HL-60/S4 treated with phorbol 12-myristate 13-acetate at 8.2 ng/mL for 4 days and 3 days (cell line): ENCODE data around the gene RNU6-8.

Experiments used
- in situ Hi-C: fragments of 300-500 bp; cut with MboI; formaldehyde crosslinking; loops from 2 replicates; pipeline ENCODE4 v1.15.0; 2022; ENCODE audit warnings: low sequenced_read_pairs

RNU6-8 gene

GRCh38 chr14:32202998-32203882 is at the start of gene RNU6-8:
TSS of gene RNU6-8 (minus strand) at chr14:32203269.
- in situ Hi-C loops: no loop called here

- in situ Hi-C loops: loop anchor here (25.0 kb wide), 1 partner anchor 740 kb away; no protein-coding TSS in a partner anchor
Measured at GRCh38 chr14:32252030-32252670, 49.1 kb upstream of the RNU6-8 start.

- in situ Hi-C loops: loop anchor here (25.0 kb wide), 1 partner anchor 739 kb away; no protein-coding TSS in a partner anchor
Measured at GRCh38 chr14:32251530-32251929, 48.5 kb upstream of the RNU6-8 start.

GRCh38 chr14:32250681-32251080 is 47.6 kb upstream of the RNU6-8 start:
- in situ Hi-C loops: loop anchor here (25.0 kb wide), 1 partner anchor 738 kb away; no protein-coding TSS in a partner anchor

- in situ Hi-C loops: loop anchor here (25.0 kb wide), 1 partner anchor 737 kb away; no protein-coding TSS in a partner anchor
Measured at GRCh38 chr14:32249780-32250179, 46.7 kb upstream of the RNU6-8 start.

GRCh38 chr14:32249371-32249770 is 46.3 kb upstream of the RNU6-8 start:
- in situ Hi-C loops: no loop called here

- in situ Hi-C loops: no loop called here
Measured at GRCh38 chr14:32246751-32247150, 43.7 kb upstream of the RNU6-8 start.

GRCh38 chr14:32244404-32244803 is 41.3 kb upstream of the RNU6-8 start:
- in situ Hi-C loops: no loop called here

- in situ Hi-C loops: no loop called here
Measured at GRCh38 chr14:32233260-32233659, 30.2 kb upstream of the RNU6-8 start.

- in situ Hi-C loops: no loop called here
Measured at GRCh38 chr14:32232481-32232880, 29.4 kb upstream of the RNU6-8 start.

- in situ Hi-C loops: no loop called here
Measured at GRCh38 chr14:32230695-32231280, 27.7 kb upstream of the RNU6-8 start.

GRCh38 chr14:32230181-32230580 is 27.1 kb upstream of the RNU6-8 start:
- in situ Hi-C loops: no loop called here

- in situ Hi-C loops: no loop called here
Measured at GRCh38 chr14:32226056-32226455, 23.0 kb upstream of the RNU6-8 start.

GRCh38 chr14:32225378-32225920 is 22.4 kb upstream of the RNU6-8 start:
- in situ Hi-C loops: no loop called here

GRCh38 chr14:32224737-32225377 is 21.8 kb upstream of the RNU6-8 start:
- in situ Hi-C loops: no loop called here

- in situ Hi-C loops: no loop called here
Measured at GRCh38 chr14:32217301-32217700, 14.2 kb upstream of the RNU6-8 start.

- in situ Hi-C loops: no loop called here
Measured at GRCh38 chr14:32212833-32213232, 9.8 kb upstream of the RNU6-8 start.

GRCh38 chr14:32211068-32211404 is 8.0 kb upstream of the RNU6-8 start:
- in situ Hi-C loops: no loop called here

GRCh38 chr14:32209471-32209870 is 6.4 kb upstream of the RNU6-8 start:
- in situ Hi-C loops: no loop called here

GRCh38 chr14:32208490-32208889 is 5.4 kb upstream of the RNU6-8 start:
- in situ Hi-C loops: no loop called here

- in situ Hi-C loops: no loop called here
Measured at GRCh38 chr14:32206552-32206951, 3.5 kb upstream of the RNU6-8 start.
